T-helper 2 cell (primary cell): ENCODE data around the gene MPP2.
"Not testable (repeated sequence)": the region's sequence is repeated elsewhere in the genome, so short reads cannot be mapped to it uniquely, and the experiment has no call there.

Experiments used
- DNase-seq, 5 experiments: peaks; one replicate each; pipeline versions ENCODE4 v3.0.0 to v3.0.0-alpha.2; 2012 to 2022
- total RNA-seq, 2 donors: gene quantifications; one replicate each; lab custom pipeline; 2026; lab: John Stamatoyannopoulos, UW

Gene MPP2, protein sequence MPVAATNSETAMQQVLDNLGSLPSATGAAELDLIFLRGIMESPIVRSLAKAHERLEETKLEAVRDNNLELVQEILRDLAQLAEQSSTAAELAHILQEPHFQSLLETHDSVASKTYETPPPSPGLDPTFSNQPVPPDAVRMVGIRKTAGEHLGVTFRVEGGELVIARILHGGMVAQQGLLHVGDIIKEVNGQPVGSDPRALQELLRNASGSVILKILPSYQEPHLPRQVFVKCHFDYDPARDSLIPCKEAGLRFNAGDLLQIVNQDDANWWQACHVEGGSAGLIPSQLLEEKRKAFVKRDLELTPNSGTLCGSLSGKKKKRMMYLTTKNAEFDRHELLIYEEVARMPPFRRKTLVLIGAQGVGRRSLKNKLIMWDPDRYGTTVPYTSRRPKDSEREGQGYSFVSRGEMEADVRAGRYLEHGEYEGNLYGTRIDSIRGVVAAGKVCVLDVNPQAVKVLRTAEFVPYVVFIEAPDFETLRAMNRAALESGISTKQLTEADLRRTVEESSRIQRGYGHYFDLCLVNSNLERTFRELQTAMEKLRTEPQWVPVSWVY
- total RNA-seq = 1.6 to 3.4 reads per million in 2 donors

DNA sequence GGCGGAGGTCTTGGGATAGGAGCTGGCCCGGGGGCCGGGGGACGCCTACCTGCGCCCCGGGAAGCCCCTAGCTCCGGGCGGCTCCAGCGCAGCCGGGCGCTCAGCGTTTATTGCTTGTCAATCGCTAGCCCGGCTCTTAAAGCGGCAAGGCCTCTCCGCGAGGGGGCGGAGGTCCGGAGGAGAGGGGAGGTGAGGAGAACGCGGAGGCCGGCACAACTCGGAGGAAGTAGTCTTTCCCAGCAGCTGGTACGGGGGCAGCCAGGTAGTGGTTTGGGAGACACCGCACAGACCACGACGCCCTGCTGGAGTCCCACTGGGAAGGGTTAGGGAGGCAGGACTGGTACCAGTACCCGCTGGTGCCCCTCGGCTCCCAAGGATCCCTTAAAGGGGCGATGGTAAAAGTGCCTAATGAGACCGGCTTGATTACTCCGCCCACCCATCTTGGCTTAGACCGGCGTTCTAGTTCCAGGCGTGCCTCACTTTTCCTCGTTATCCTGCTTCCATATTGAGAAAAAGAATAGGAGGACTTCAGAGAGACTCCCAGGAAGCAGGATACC lies at the start of gene MPP2:
TSS of gene MPP2 (minus strand) at position 112 of the 557 bp plus-strand sequence. CDS start 3,076 bp downstream, outside the sequence.
- DNase-seq = peak; percentile 16 to 52 (median 32)

DNA sequence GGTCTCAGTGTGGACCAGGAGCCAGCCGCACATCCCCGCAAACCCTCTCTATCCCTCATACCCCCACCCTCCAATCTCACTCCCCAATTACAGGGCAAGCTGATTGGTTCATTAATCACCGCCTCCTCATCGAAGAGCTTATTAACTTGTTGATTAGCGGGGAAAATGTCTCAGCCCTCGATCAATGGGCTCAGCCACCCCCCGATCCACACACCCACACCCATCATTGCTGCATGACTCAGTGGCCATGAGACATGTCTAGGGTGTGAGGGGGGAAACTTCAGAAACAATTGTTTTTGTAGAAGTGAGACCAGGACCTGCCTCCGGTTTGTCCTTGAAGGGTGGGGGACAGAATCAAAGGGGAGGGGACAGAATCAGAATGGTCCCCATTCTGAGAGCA lies 48.9 kb upstream of the MPP2 start:
- no peak for DNase-seq

DNA sequence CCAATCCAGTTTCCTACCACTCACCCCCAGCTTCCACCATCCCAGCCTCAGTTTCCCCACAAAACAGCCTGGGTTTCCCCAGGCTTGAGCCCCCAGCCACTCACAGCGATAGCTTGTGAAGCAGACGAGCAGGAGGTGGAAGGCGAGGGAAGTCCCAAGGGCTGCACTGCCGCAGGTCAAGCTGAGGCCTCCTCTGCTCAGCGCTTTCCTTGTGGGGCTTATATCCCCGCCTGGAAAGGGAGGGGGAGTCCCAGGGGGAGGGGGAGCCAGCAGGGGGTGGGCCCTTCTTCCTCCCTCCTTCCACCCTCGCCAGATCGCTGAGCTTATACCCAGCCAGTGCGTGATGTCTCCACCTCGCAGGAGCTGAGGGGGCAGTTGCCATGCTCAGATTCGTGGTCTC lies 46.4 kb upstream of the MPP2 start, which contains the start of gene PYY:
TSS of gene PYY (minus strand) at position 195 of the 400 bp plus-strand sequence. CDS start 457 bp downstream, outside the sequence.
- no peak for DNase-seq

DNA sequence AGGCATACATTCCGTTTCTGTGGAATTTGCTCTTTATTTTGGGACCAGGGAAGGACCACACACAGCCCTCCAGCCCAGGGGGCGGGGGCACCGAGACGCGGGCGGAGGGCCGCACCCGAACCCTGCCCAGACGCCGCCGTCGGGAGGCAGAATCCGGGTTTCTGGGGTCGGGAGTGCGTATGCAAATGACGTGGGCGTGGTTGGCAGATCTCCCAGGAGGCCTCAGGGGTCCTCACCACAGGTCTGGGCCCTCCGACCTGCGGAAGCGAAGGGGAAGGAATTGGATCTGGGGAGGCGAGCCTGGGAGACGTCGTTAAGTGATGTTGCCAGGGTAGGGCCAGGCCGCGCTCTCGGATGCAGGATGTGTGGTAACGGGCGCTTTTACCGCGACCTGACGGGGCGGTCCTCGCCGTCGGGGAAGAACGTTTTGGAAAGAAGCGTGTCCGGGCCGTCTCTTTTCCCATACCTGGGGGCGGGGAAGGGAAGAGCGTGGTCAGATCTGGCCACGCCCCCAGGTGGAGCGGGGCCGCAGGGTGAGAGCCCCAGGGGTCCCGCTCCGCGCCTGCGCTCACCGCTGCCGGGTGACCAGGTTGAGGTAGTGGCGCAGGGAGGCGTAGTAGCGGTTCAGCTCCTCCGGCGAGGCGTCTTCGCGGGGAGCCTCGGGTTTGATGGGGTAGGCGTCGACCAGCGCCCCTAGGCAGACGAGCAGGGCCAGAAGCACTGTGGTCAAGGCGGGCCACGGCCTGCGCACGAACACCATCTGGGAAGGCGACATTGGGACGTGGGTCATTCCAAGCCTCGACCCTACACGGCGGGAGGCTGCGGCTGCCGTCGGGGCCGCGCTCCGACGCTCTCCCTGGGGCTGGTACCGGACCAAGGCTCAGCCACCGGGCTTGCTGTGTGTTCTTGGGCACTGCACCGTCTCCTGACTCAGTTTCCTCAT lies 45.7 kb upstream of the MPP2 start:
- DNase-seq = peak in 1 of 5 experiments; percentile 31

DNA sequence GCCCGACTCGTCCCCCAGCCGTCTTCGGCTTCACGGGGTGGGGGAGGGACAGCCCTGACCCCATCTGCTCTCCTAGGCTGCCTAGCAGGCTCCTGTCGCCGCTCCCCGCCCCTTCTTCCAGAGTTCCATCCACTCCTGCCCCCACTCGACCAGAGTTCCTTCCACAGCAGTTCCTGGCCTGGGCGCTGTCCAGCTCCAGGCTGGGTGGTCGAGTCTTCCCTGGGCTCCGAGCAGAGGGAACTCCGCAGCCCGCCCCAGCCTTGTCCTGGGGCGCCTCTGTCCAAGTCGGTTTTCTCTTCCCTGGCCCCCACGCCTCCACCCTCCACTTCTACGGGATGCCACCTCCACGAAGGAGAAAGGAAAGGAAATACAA lies 45.0 kb upstream of the MPP2 start:
- no peak for DNase-seq

DNA sequence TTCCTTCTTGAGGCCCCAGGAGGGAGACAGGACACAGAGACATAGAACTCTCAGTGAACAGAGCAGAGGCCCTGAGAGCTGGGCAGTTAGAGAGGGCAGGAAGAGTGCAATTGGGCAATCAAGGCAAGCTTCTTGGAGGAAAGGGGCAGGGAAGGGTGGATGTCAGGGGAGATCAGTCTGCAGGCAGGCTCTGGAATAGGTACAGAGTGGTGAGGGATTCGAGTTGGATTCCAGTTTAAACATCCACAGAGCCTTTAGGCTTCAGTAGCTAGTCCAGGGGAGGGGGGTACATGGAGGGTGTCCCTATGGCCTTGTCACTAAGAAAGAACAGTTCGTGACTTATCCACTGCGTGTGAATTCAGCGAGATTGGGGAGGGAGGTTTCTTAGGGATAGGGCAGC lies 44.4 kb upstream of the MPP2 start:
- no peak for DNase-seq

DNA sequence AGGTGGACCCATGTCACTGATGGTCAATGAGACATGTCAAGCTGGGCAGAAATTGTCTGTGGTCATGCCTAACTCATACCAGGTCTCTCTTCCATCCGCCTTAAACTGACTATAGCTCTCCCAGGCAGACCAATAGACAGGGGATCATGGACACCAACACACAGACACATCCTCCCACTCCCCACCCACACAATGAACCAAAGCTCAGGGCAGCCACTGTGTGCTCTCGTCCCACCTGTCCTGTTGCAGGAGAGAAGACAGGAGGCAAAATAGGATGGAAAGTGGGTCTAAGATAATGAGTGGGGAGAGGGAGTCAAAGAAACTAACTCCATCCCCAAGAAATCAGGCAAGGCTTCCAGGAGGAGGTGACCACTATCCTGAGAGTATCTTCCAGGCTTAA lies 43.2 kb upstream of the MPP2 start:
- no peak for DNase-seq

DNA sequence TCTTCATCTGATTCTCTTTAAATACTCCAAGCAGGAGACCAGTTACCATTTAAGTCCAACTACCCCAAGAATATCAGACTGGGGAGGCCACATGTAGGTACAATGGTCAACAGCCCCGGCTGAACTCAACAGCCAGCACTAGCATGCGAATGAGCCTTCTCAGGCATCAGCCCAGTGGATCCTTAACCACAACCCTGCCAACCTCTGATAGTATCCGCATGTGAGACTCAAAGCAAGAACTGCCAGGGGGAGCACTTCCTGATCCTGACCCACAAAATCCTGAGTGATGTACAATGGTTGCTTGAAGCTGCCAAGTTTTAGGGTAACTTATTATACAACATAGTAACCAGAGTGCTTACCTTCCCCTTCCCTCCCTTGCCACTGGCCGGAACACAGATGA lies 42.4 kb upstream of the MPP2 start:
- DNase-seq = peak in 1 of 5 experiments; percentile 27

DNA sequence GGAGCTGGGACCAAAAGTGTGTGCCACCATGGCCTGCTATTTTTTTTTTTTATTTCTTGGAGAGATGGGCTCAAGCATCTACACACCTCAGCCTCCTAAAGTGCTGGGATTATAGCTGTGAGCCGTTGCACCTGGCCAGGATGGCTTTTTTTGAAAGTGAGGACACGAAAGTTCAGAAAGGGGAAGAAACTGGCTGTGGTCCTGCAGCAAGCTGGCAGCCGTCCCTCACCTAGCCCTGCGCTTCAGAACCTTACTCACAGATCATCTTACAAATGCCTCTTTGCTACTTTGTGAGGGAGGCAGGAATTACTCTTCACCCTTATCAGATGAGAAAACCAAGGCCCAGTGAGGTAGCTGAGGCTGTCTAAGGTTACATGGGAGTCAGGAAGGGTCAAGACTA lies 39.4 kb upstream of the MPP2 start:
- DNase-seq = no peak

DNA sequence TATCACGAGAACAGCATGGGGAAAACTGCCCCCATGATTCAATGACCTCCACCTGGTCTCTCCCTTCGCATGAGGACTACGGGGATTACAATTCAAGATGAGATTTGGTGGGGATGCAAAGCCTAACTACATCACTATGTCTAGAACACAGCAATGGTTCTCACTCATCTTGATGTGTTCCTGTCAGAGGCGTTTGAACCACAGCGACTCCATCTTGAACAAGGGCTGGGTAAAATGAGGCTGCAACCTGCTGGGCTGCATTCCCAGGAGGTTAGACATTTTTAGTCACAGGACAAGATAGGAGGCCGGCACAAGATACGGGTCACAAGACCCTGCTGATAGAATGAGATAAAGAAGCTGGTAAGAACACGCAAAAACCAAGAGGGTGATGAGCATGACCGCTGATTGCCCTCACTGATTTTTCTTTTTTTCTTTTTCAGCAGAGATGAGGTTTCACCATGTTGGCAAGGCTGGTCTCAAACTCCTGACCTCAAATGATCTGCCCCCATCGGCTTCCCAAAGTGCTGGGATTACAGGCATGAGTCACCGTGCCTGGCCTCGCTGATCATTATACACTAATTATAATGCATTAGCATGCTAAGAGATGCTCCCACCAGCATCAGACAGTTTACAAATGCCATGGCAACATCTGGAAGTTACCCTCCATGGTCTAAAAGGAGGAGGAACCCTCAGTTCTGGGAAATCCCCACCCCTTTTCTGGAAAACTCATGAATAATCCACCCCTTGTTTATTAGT lies 37.9 kb upstream of the MPP2 start:
- DNase-seq = no peak

DNA sequence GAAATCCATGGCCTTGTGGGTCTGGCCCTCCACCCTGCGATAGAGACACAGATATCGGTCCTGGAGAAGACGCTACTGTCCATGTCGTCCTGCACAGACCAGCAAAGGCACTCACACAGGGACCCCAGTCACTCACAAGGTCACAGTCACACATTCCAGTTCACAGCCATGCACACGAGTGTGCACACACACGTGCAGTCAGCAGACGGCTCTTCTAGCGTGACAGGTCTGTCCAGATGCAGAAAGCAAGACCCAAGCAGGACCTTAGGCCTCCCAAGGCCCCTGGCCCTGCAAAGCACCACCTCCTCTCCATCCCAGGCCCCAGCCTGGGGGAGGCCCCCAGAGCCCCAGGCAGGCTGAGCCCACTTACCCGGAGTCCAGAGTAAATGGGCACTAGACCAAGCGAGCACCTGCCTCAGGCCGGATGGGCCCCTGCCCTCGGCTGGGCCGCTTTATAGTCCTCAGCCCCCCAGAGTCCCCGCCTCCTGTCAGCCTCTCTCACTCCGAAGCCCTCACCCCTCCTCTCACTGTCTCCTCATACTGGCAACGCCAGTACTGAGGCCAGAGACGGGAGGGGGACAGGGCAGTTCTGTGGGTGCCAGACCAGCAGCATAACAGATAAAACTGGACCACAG lies 34.8 kb upstream of the MPP2 start, which contains the start of gene PPY:
TSS of gene PPY (minus strand) at position 426 of the 635 bp plus-strand sequence. CDS start 822 bp downstream, outside the sequence.
- no peak for DNase-seq

DNA sequence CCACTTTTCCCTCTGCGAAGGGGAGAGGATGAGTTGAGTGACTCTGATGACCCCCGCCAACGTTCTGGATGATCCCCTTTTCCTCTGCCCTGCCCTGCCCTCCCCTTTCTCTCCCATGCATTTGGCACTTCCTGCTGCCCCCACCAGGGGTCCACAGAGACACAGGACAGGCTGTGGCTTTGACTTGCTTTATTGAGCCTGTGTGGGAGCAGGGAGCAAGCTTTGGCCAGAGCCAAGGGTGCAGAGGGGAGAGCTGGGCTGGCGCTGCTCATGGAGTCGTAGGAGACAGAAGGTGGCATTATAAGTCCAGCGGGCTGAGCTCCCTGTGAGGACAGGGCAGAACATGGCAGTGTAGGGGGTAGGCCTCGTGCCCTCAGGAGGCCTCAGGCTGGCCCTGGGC lies 33.3 kb upstream of the MPP2 start:
- no peak for DNase-seq

DNA sequence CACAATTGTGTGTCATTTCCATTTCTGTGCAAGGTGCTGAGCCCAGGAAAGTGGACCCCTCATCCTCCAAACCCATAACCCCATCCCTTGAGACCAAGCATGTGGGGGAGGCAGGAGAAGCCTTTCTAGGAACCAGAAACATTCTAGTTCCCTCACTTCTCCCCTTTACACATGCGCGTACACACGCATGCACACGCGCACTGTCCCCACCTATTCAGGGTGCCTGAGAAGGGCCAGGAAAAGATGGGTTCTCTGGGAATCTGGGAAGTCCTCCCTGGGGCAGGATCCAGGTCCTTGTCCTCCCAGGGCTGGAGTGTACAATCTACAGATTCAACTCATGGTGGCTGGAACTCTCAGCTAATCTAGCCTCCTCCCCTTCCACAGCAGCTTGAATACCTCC lies 32.5 kb upstream of the MPP2 start:
- no peak for DNase-seq

DNA sequence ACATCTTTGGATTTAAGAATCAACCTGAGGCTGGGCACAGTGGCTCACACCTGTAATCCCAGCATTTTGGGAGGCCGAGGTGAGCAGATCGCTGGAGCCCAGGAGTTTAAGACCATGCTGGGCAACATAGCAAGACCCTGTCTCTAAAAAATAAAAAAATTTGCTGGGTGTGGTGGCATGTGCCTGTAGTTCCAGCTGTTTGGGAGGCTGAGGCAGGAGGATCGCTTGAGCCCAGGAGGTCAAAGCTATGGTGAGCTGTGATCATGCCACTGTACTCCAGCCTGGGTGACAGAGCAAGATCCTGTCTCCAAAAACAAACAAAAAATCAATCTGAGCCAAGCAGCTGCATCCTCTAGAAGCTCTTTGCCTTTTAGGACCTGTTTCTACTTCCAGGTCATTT lies 32.1 kb upstream of the MPP2 start:
- not testable (repeated sequence) for DNase-seq

DNA sequence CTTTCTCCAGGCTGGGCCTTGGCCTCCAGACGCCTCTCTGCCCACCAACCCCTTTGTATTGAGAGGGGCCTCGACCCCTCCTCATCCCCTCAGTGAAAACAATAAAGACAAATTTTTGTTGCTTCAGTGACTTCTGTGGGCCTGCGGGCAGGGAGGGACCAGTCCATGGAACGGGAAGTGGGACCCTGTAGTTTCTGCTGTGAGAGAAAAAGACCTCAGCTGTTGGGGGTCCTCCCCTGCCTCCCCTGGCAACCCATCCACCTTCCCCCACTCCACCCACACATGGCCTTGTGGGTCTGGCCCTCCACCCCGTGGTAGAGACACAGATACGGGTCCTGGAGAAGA lies 31.5 kb upstream of the MPP2 start:
- DNase-seq = no peak

DNA sequence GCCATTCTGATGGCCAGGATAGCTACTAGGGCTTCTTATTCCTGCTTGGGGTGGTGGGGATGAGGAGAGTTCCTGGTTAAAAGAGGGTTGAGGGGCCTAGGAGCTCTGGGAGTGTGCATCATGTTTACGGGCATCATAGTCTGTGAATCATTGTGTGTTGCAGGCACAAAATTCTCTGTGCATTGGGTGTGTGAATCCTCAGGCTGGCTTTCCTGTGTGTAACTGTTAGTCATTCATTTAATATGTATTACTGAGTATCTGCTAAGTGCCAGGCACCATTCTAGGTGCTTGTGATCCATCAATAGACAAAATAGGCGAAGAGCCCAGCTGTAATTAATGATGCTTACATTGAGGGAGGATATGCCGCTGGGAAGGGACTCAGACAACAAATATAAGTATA lies 29.1 kb upstream of the MPP2 start:
- no peak for DNase-seq

DNA sequence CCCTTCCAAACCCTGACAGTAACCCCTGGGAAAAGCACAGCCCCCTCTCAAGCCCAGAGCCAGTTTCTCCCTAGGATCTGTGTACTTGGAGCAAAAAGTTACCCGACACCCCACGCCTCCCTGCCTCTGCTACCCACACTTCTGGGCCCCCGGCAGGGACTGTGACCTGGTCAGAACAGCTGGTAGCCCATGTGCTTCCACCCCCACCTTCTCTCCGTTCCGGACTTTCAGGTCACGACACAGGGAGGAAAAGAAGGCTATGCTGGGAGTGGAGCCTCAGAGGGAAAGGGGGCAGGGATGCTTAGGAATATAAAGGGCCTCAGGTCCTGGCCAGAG lies 28.6 kb upstream of the MPP2 start:
- DNase-seq = no peak

DNA sequence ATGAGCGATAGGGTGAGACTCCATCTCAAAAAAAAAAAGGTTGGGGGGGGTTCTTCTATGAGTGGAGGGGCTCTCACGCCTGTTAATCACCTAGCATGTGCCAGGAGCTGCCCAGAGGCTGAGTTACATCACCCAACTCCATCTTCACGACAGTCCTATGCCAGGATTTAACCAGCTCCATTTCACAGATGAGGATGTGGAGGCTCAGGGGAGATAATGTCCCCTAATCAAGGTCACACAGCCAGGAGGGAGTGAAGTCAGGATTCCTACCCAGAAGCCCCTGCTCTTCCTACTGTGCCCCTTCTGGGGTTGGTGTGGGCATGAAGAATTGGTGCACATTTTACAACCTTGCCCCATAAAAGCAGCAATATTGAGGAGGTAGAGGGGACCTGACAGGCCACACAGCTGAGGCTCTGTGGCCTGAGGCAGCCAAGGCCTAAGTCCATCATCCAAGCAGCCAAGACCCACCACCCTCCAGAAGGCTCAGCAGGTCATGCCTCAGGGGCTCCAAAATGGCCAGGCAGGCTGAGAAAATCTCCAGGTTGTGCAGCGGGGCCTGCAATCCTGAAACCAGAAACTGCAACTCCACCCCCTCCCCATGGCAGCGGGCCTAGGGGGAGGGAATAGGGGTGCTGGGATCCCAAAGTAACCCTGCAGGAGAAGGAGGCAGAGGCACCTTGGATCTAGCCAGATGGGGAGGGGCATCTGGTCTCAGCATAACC lies 28.0 kb upstream of the MPP2 start:
- no peak for DNase-seq

DNA sequence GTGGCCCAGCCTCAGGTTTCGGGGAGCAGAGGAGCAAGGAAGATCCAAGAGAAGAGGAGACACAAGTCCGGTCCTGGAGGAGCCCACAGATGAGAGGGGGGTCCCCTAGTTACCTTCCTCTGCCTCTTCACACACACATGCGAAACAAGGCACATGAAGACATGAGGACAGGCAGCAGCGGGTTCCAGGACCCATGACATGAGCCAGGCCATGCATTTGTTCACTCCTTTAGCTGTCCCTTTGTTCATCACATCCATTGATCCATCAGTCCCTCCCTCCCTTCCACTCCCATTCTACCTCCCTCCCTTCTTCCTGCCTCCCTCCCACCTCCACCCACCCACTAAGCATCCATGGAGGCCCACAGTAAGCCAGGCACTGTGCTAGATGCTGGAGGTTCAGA lies 25.6 kb upstream of the MPP2 start:
- DNase-seq = no peak

DNA sequence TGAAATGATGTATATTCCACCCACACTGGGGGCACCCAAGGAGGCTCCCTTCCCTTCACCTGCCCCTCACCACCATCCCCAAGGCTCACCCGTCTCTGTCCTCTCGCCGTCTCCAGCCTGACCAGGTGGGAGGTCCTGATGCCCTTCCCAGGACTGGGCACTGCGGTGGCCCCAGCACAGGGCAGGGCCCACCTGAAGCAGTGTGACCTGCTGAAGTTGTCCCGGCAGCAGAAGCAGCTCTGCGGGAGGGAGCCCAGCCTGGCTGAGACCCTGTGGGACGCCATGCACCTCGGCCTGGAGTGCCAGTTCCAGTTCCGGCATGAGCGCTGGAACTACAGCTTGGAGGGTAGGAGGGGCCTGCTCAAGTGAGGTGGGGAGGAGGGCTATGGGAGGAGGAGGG lies 25.0 kb upstream of the MPP2 start:
- DNase-seq = no peak

DNA sequence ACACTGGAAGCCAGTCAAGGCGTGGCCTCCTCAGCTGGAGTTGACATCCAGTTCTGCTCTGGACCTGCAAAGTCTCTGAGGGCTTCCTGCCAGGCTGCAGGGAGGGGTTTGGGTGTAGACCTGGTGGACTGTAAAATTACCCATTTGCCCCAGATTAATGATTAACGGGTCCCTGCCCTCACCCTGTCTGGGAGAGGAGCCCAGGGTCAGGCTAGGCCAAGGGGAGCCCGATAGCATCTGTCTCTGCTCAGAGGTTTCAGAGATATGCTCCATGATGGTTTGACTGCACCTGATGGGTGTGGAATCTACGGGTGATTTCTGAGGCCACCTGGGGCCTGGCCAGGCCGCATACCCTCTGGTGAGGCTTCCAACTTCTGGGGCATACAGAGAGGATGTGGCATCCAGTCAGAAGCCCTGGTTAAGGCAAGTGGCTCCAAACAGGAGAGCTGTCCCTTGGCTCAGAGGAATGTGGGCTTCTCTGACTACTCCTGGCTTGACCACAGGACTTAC lies 23.8 kb upstream of the MPP2 start:
- DNase-seq = no peak
